Spleen (tissue), 3 donors: ENCODE measurements around the gene SETD1A.

Experiments used
- POLR2A ChIP-seq, 3 donors: fragments of 450-650 bp; IDR thresholded peaks; one replicate each; pipeline ENCODE4 v1.5.1; 2017; ENCODE audit warnings: antibody characterized with exemption in 3 of 3, mild to moderate bottlenecking in 1 of 3
- POLR2AphosphoS5 ChIP-seq, 3 donors: sonication (generic); formaldehyde crosslinking; IDR thresholded peaks; one replicate each; pipeline ENCODE4 v1.5.1; 2017; ENCODE audit warnings: antibody characterized with exemption in 3 of 3

DNA sequence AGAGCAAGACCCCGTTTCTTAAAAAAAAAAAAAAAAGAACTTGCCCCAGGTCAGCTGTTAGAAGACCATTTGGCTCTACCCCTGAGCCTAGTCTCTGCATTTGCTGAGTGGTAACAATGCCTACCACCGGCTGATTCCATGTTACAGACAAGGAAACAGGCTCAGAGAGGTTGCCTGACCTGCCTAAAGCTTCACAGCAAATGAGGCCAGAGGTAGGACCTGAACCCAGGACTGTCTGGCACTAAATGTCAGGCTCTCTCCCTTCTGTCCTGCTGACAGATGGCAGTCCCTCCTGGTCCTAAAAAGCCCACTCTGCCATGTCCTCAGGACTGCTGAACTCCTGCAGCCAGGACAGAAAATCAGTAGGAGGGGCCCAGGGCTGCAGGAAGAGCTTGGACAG is 47.1 kb downstream of the SETD1A start:
- TF ChIP-seq POLR2AphosphoS5 (IDR thresholded peaks at IDR 0.05) (no peak), POLR2A (IDR thresholded peaks at IDR 0.05) (no peak)
